Natural killer cell (primary cell): ENCODE data around the gene ASGR2. TPM values are rescaled to one million over a fixed set of nuclear protein-coding genes. Genes with fewer than 3 reads are reported as not detected.

Source experiments
- ATAC-seq, 3 donors: fragments of 150-1000 bp in 2 of 3; fragments of 200-7000 bp in 1 of 3; cut with Tn5 transposase; 1 replicate in 1 of 3; 2 replicates in 2 of 3; pipeline ENCODE4 v1.10.0; 2021; ENCODE audit warnings: mild to moderate bottlenecking in 2 of 3, moderate library complexity in 2 of 3
- DNase-seq, 2 donors: peaks; one replicate each; pipeline versions ENCODE4 v3.0.0 to v3.0.0-alpha.2; 2013 to 2021; ENCODE audit warnings: mixed read lengths in 1 of 2
- H3K27ac ChIP-seq: one replicate; pipeline ENCODE4 v1.5.1; 2013; ENCODE audit warnings: mild to moderate bottlenecking, low read length
- H3K27me3 ChIP-seq: one replicate; pipeline ENCODE4 v1.6.1; 2013; ENCODE audit warnings: low read length; ENCODE audit not compliant: control insufficient read depth, insufficient read depth
- H3K36me3 ChIP-seq: one replicate; pipeline ENCODE4 v1.6.1; 2013; ENCODE audit warnings: low read length; ENCODE audit not compliant: control insufficient read depth, insufficient read depth
- H3K4me1 ChIP-seq: one replicate; pipeline ENCODE4 v1.6.1; 2013; ENCODE audit warnings: low read length; ENCODE audit not compliant: control insufficient read depth, insufficient read depth
- H3K4me3 ChIP-seq: one replicate; pipeline ENCODE4 v1.5.1; 2013; ENCODE audit warnings: low read length
- H3K9me3 ChIP-seq: one replicate; pipeline ENCODE4 v1.6.1; 2013; ENCODE audit warnings: low read length; ENCODE audit not compliant: control insufficient read depth, insufficient read depth
- H3K27ac Mint-ChIP-seq, 2 donors: one replicate each; pipeline ENCODE4 v1.8.0; 2022; ENCODE audit warnings: mild to moderate bottlenecking in 2 of 2, mixed read lengths in 2 of 2, moderate library complexity in 1 of 2
- H3K27me3 Mint-ChIP-seq, 2 donors: one replicate each; pipeline ENCODE4 v1.8.0; 2022; ENCODE audit warnings: low read depth in 2 of 2, mixed read lengths in 2 of 2
- H3K36me3 Mint-ChIP-seq: one replicate; pipeline ENCODE4 v1.8.0; 2022; ENCODE audit warnings: mixed read lengths
- H3K4me1 Mint-ChIP-seq, 2 donors: one replicate each; pipeline ENCODE4 v1.8.0; 2022; ENCODE audit warnings: mixed read lengths in 2 of 2
- H3K4me3 Mint-ChIP-seq: one replicate; pipeline ENCODE4 v1.8.0; 2022; ENCODE audit warnings: mild to moderate bottlenecking, moderate library complexity, mixed read lengths
- H3K9me3 Mint-ChIP-seq, 2 donors: one replicate each; pipeline ENCODE4 v1.8.0; 2022; ENCODE audit warnings: mixed read lengths in 2 of 2
- WGBS: methylation state at CpG from one replicate; pipeline ENCODE4 v1.1.7; 2013; ENCODE audit warnings: missing lambda C conversion rate; ENCODE audit not compliant: insufficient coverage; 5-methylcytosine and 5-hydroxymethylcytosine counted together
- intact Hi-C: fragments of 100-400 bp; cut with micrococcal nuclease; formaldehyde crosslinking; loops from one replicate; pipeline ENCODE4 v1.14.2; 2022
- total RNA-seq, 4 donors: library from RNA; stranded (reverse); fragments of 120-200 nt in 1 of 4; gene quantifications; one replicate each; pipeline versions ENCODE4 v1.2.3 to v1.2.4, GENCODE V29; 2013 to 2022
- TF ChIP-seq, protein P1 (sequence below): fragments of 200-600 bp; IDR thresholded peaks from one replicate; pipeline ENCODE4 v1.8.0; 2022; ENCODE audit warnings: antibody characterized with exemption

The ASGR2 gene
- total RNA-seq, 3 donors from 2014 or later (not counting 1 experiment from before 2014, with no cell fraction given) = 0.88 to 2.3 TPM; not detected in 1

DNA sequence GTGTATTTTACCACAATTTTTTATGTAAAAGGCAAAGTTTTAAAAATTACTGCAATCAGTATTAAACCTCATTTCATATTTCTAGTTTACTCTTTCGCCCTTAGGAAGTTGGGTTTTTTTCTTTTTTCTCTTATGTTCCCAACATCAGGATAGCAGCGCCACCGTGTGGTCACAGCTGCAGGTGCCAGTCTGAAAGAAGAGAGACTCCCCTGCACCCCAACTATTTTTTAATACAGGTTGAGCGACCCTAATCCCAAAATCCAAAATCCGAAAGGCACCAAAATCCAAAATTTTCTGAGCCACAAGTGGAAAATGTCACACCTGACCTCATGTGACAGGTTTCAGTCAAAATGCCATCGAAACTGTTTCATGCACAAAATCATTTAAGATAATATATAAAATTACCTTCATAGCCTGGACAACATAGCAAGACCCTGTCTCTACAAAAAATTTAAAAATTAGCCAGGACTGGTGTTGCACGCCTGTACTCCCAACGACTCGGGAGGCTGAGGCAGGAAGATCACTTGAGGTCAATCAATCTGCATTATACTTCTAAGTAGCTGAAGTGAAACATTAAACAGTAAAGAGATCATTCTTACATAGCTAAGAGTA is 21.8 kb upstream of the ASGR2 start:
- no peaks in the 10 kb centered on the region for H3K9me3 ChIP-seq
- WGBS = 24% methylated on average over 9 of the region's 9 CpGs
- H3K4me1 ChIP-seq = peaks cover 24% of the 10 kb centered on the region
- TF ChIP-seq, protein P1, sequence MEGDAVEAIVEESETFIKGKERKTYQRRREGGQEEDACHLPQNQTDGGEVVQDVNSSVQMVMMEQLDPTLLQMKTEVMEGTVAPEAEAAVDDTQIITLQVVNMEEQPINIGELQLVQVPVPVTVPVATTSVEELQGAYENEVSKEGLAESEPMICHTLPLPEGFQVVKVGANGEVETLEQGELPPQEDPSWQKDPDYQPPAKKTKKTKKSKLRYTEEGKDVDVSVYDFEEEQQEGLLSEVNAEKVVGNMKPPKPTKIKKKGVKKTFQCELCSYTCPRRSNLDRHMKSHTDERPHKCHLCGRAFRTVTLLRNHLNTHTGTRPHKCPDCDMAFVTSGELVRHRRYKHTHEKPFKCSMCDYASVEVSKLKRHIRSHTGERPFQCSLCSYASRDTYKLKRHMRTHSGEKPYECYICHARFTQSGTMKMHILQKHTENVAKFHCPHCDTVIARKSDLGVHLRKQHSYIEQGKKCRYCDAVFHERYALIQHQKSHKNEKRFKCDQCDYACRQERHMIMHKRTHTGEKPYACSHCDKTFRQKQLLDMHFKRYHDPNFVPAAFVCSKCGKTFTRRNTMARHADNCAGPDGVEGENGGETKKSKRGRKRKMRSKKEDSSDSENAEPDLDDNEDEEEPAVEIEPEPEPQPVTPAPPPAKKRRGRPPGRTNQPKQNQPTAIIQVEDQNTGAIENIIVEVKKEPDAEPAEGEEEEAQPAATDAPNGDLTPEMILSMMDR = peak; percentile 93
- H3K36me3 Mint-ChIP-seq = no peaks in the 10 kb centered on the region
- peak in 2 of 3 donors; percentile 30 to 46 for ATAC-seq
- H3K4me3 Mint-ChIP-seq = no peak overlapping the region
- no peak overlapping the region for H3K27ac ChIP-seq
- H3K27me3 Mint-ChIP-seq = peaks cover 14 to 24% of the 10 kb centered on the region in 2 donors
- no peaks in the 10 kb centered on the region for H3K9me3 Mint-ChIP-seq
- no peaks in the 10 kb centered on the region for H3K36me3 ChIP-seq
- intact Hi-C loops = loop anchor here (1.0 kb wide), 3 partner anchors 84 to 223 kb away; no protein-coding TSS in a partner anchor
- peaks cover 3% of the 10 kb centered on the region for H3K27me3 ChIP-seq
- peak; percentile 71 to 93 for DNase-seq
- peaks cover 12 to 13% of the 10 kb centered on the region in 2 donors for H3K4me1 Mint-ChIP-seq
- H3K27ac Mint-ChIP-seq = no peak overlapping the region
- no peak overlapping the region for H3K4me3 ChIP-seq

DNA sequence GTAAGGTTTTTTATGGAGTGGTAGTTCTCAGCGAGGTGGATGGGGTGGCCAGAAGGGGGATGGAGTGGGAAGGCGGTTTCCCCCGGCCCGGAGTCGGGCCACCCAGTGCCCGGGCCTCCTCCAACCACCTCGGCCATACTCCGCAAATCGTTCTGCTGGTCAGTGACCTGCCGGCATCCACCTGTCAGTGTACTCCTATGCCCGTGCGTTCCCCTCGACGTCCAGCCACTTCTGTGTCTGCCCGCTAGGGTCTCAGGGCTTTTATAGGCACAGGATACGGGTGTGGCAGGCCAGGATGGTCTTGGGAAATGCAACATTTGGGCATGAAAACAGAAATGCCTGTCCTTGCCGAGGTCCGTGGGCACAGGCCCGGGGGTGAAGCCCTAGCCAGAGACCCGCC is 19.3 kb upstream of the ASGR2 start:
- TF ChIP-seq, protein P1 = no peak
- 87% methylated on average over 20 of the region's 20 CpGs for WGBS
- intact Hi-C loops = no loop called here
- Histone ChIP-seq H3K27ac (peak overlapping the region; percentile 45), H3K27me3 (peaks cover 3% of the 10 kb centered on the region), H3K9me3 (no peaks in the 10 kb centered on the region), H3K4me3 (no peak overlapping the region), H3K4me1 (peaks cover 35% of the 10 kb centered on the region), H3K36me3 (no peaks in the 10 kb centered on the region)
- ATAC-seq = no peak
- Mint-ChIP-seq H3K27me3 (peaks cover 19 to 32% of the 10 kb centered on the region in 2 donors), H3K36me3 (no peaks in the 10 kb centered on the region), H3K9me3 (no peaks in the 10 kb centered on the region), H3K27ac (peak overlapping the region in 1 of 2 donors; percentile 33), H3K4me3 (no peak overlapping the region), H3K4me1 (peaks cover 12 to 13% of the 10 kb centered on the region in 2 donors)
- no peak for DNase-seq

DNA sequence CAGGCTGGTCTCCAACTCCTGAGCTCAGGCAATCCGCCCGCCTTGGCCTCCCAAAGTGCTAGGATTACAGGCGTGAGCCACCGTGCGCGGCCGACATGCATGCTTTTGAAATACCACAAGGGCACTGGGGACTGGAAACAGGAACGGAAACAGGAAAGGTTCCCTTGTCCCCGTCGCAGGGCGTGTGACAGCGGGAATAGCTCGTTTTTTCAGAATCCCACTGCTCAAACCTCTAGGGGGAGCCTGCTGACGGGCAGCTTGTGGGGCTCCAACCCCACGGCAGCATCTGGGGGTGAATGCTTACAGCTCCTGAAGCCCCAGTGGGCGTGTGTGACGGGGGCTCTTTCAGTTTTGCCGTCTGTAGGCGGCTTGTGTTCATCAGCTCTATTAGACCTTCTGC is 18.8 kb upstream of the ASGR2 start:
- Mint-ChIP-seq H3K4me3 (peak overlapping the region; percentile 21), H3K4me1 (peaks cover 12 to 13% of the 10 kb centered on the region in 2 donors), H3K27me3 (peaks cover 19 to 32% of the 10 kb centered on the region in 2 donors), H3K36me3 (no peaks in the 10 kb centered on the region), H3K9me3 (no peaks in the 10 kb centered on the region), H3K27ac (peak overlapping the region in 1 of 2 donors; percentile 33)
- Histone ChIP-seq H3K4me1 (peaks cover 35% of the 10 kb centered on the region), H3K4me3 (no peak overlapping the region), H3K36me3 (no peaks in the 10 kb centered on the region), H3K27me3 (peaks cover 3% of the 10 kb centered on the region), H3K27ac (peak overlapping the region; percentile 45), H3K9me3 (no peaks in the 10 kb centered on the region)
- ATAC-seq (peak in 2 of 3 donors; percentile 26 to 27), DNase-seq (peak in 1 of 2 donors; percentile 67)
- 6% methylated on average over 19 of the region's 19 CpGs for WGBS
- intact Hi-C loops = no loop called here
- TF ChIP-seq, protein P1 = peak; percentile 34
